HepG2 (cell line): Measurements from ENCODE around the gene ARCN1. TPM values are rescaled to one million over a fixed set of nuclear protein-coding genes. Genes with fewer than 3 reads are reported as not detected.
A peak's percentile ranks its signal among the peaks of the same experiment; 100 is the strongest.

Source experiments
- BRCA1 ChIP-seq: sonication (generic); formaldehyde crosslinking; IDR thresholded peaks from 2 replicates; pipeline ENCODE4 v1.4.0; 2020; ENCODE audit warnings: missing genetic modification reagents
- CBX2 ChIP-seq, 2 experiments: fragments of 200-600 bp in 1 of 2; sonication (generic); formaldehyde crosslinking in 1 of 2; IDR thresholded peaks; 2 replicates each; pipeline versions ENCODE4 v1.7.0 to v1.8.1; 2018 to 2022; ENCODE audit warnings: low read depth in 2 of 2, low read length in 1 of 2, mild to moderate bottlenecking in 1 of 2, missing genetic modification reagents in 1 of 2
- DNMT1 ChIP-seq: sonication (generic); formaldehyde crosslinking; IDR thresholded peaks from 2 replicates; pipeline ENCODE4 v1.5.1; 2020; ENCODE audit warnings: mild to moderate bottlenecking, missing genetic modification reagents
- E2F2 ChIP-seq: sonication (generic); formaldehyde crosslinking; IDR thresholded peaks from 2 replicates; pipeline ENCODE4 v1.4.0; 2020; ENCODE audit warnings: missing genetic modification reagents, borderline replicate concordance
- ELK4 ChIP-seq: sonication (generic); formaldehyde crosslinking; IDR thresholded peaks from 2 replicates; pipeline ENCODE4 v1.9.0; 2021; ENCODE audit warnings: missing genetic modification reagents, borderline replicate concordance
- GABPB1 ChIP-seq: IDR thresholded peaks from 2 replicates; pipeline ENCODE4 v1.6.1; 2016; ENCODE audit warnings: mild to moderate bottlenecking, missing genetic modification reagents, moderate library complexity, missing compliant biosample characterization
- GPN1 ChIP-seq: sonication (generic); formaldehyde crosslinking; IDR thresholded peaks from 2 replicates; pipeline ENCODE4 v1.5.1; 2020; ENCODE audit warnings: missing genetic modification reagents, borderline replicate concordance
- ISX ChIP-seq: sonication (generic); formaldehyde crosslinking; conservative IDR thresholded peaks from 2 replicates; pipeline ENCODE4 v1.5.0; 2020; ENCODE audit warnings: missing genetic modification reagents
- JUND ChIP-seq: sonication (generic); formaldehyde crosslinking; IDR thresholded peaks from 2 replicates; pipeline ENCODE4 v1.8.0; 2022; ENCODE audit warnings: mild to moderate bottlenecking, missing genetic modification reagents
- MAFK ChIP-seq, 2 experiments: IDR thresholded peaks in 1 of 2; conservative IDR thresholded peaks in 1 of 2; 2 replicates each; pipeline ENCODE4 v1.6.1; 2011; ENCODE audit warnings: improper control_type of control experiment in 2 of 2, low read length in 2 of 2
- NPAS2 ChIP-seq: sonication (generic); formaldehyde crosslinking; IDR thresholded peaks from 2 replicates; pipeline ENCODE4 v1.8.0; 2022; ENCODE audit warnings: mild to moderate bottlenecking, missing genetic modification reagents, borderline replicate concordance
- PHF20 ChIP-seq: sonication (generic); formaldehyde crosslinking; IDR thresholded peaks from 2 replicates; pipeline ENCODE4 v1.5.0; 2020; ENCODE audit warnings: mild to moderate bottlenecking, missing genetic modification reagents
- RELA ChIP-seq: sonication (generic); formaldehyde crosslinking; IDR thresholded peaks from 2 replicates; pipeline ENCODE4 v1.4.0; 2020; ENCODE audit warnings: missing genetic modification reagents
- SIN3B ChIP-seq: fragments of 150-350 bp; IDR thresholded peaks from 2 replicates; pipeline ENCODE4 v1.6.1; 2014; ENCODE audit warnings: low read length
- SIX4 ChIP-seq: sonication (generic); formaldehyde crosslinking; IDR thresholded peaks from 2 replicates; pipeline ENCODE4 v1.4.0; 2020; ENCODE audit warnings: missing genetic modification reagents
- TCF7L2 ChIP-seq: IDR thresholded peaks from 2 replicates; pipeline ENCODE4 v1.6.1; 2011; ENCODE audit warnings: mild to moderate bottlenecking, low read depth, low read length, moderate library complexity
- ZNF10 ChIP-seq: sonication (generic); formaldehyde crosslinking; IDR thresholded peaks from 2 replicates; pipeline ENCODE4 v1.4.0; 2020; ENCODE audit warnings: mild to moderate bottlenecking, low read depth, missing genetic modification reagents, borderline replicate concordance
- ZNF484 ChIP-seq: sonication (generic); formaldehyde crosslinking; IDR thresholded peaks from 2 replicates; pipeline ENCODE4 v1.5.1; 2020; ENCODE audit warnings: mild to moderate bottlenecking, low read depth, missing genetic modification reagents, borderline replicate concordance
- ZNF609 ChIP-seq: sonication (generic); formaldehyde crosslinking; IDR thresholded peaks from 2 replicates; pipeline ENCODE4 v1.4.0; 2020; ENCODE audit warnings: mild to moderate bottlenecking, missing genetic modification reagents, borderline replicate concordance
- ZNF792 ChIP-seq: IDR thresholded peaks from 2 replicates; pipeline ENCODE4 v1.6.1; 2016
- polyA plus RNA-seq, 8 experiments: library from polyadenylated mRNA; depleted of rRNA in 3 of 8; stranded (reverse) in 7 of 8; unstranded in 1 of 8; fragments of >200 nt; fragmentation: Illumina TruSeq in 4 of 8; extraction: Trizol in 4 of 8; gene quantifications; 2 replicates each; pipeline versions ENCODE4 v1.2.1 to v1.2.3, GENCODE V29; 2011 to 2016; ENCODE audit warnings: low read depth in 4 of 8, missing spikeins in 1 of 8, mixed read lengths in 1 of 8; ENCODE audit not compliant: insufficient read depth in 1 of 8
- total RNA-seq, 5 experiments: library from RNA; depleted of rRNA; stranded (reverse); fragments of >200 nt; fragmentation: Illumina TruSeq; extraction: Trizol; gene quantifications; 2 replicates each; pipeline ENCODE4 v1.2.3, GENCODE V29; 2016; ENCODE audit warnings: low read depth in 1 of 5
- TF ChIP-seq, protein P1 (sequence below): sonication (generic); formaldehyde crosslinking; IDR thresholded peaks from 2 replicates; pipeline ENCODE4 v1.8.0; 2022; ENCODE audit warnings: missing genetic modification reagents, mild to moderate bottlenecking, inconsistent platforms, borderline replicate concordance

Gene ARCN1
- total and polyA plus RNA-seq, 2 of the 13 experiments (the other 11 are each of a cell fraction or from before 2014, with no cell fraction given): 148 to 200 TPM

DNA sequence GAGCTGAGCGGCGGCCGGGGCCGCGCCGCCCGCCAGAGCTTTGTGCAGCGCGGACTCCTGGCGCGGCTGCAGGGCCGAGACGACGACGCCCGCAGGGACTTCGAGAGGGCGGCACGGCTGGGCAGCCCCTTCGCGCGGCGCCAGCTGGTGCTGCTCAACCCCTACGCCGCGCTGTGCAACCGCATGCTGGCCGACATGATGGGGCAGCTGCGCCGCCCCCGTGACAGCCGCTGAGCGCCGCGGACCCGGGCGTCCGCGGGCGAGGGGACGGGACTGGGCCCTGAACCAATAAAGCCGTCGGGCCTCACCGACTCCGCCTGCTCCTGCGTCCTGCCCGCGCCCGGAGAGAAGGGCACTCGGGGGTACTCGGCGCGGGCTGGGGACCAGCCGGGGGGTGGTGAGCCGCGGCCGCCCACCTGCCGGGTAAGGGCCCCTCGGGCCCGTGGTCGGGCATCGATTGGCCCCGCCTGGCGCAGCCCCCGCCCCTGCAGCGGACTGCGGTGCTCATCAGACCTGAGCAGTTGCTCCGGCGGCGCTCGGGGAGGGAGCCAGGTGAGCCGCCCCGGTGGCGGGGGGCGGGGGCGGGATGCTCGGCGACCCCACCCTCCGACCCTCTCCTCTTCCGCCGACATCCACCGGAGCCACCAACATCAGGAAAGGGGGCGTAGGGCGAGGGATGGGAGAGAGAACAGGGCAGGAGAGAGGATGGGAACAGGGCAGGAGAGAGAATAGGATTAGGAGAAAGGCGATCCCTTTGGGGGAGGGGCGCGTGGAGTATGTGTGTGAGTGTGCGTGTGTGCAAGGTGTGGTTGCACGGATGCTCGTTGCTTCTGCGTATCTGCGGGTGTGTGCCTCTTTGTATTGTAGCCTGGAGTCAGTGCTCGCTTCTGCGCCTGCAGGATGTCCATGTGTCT is 41.3 kb upstream of the ARCN1 start, which contains the start of gene TMEM25 (continued):
- no peak for TF ChIP-seq ZNF609 (CRISPR knock-in tag)
- no peak for TF ChIP-seq GPN1
- peak; percentile 29; the same call in 1 of the 2 replicates for TF ChIP-seq SIN3B
- no peak for TF ChIP-seq ZNF484 (CRISPR knock-in tag)
- no peak for TF ChIP-seq ZNF10 (CRISPR knock-in tag)
- TF ChIP-seq CBX2 (IDR thresholded peaks at IDR 0.05; ENCODE audit: low read depth, low read length): no peak
- no peak for TF ChIP-seq CBX2 (CRISPR knock-in tag; IDR thresholded peaks at IDR 0.05; ENCODE audit: low read depth)
- TF ChIP-seq E2F2 (CRISPR knock-in tag): no peak
- TF ChIP-seq PHF20 (CRISPR knock-in tag): peak; percentile 48; the same call in 1 of the 2 replicates
- TF ChIP-seq DNMT1: 0 out of 2 replicates have a peak, but pooled peaks have one; percentile 22
- TF ChIP-seq ZNF792 (CRISPR knock-in tag): no peak
- peak; percentile 76 for TF ChIP-seq GABPB1 (CRISPR knock-in tag)
- no peak for TF ChIP-seq ELK4 (CRISPR knock-in tag)
- no peak for TF ChIP-seq JUND (CRISPR knock-in tag)
- TF ChIP-seq MAFK (conservative IDR thresholded peaks at IDR 0.05 in 1 of 2, IDR thresholded peaks at IDR 0.05 in 1 of 2; ENCODE audit: low read length in 2 of 2): no peak
- no peak for TF ChIP-seq RELA
- TF ChIP-seq TCF7L2: no peak
- 0 out of 2 replicates have a peak, but pooled peaks have one; percentile 67 for TF ChIP-seq ISX
- TF ChIP-seq, protein P1, sequence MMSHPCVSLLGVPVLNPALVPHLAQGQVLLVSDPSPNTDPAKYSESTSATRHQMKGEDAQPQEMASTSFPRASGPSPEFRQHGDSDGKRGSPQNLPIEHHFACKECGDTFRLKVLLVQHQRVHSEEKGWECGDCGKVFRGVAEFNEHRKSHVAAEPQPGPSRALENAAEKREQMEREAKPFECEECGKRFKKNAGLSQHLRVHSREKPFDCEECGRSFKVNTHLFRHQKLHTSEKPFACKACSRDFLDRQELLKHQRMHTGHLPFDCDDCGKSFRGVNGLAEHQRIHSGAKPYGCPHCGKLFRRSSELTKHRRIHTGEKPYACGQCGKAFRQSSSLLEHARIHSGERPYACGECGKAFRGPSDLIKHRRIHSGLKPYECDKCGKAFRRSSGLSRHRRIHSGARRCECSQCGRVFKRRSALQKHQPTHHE (CRISPR knock-in tag): peak; percentile 88; the same call in 1 of the 2 replicates
- no peak for TF ChIP-seq SIX4 (CRISPR knock-in tag)
- no peak for TF ChIP-seq NPAS2 (CRISPR knock-in tag)
- TF ChIP-seq BRCA1 (CRISPR knock-in tag): no peak
